T-helper 2 cell treated with Interferon-gamma antibody and Interleukin-4, amounts not matched to agents 5 μg/mL and 100 μg/mL, for 36 hours (primary cell): ENCODE results near the gene MRPS25.

Source experiments
- DNase-seq: peaks from one replicate; pipeline ENCODE4 v3.0.0; 2021; ENCODE audit warnings: low spot score
- H3K27ac Mint-ChIP-seq: one replicate; pipeline ENCODE4 v1.8.0; 2021; ENCODE audit warnings: mild to moderate bottlenecking, mixed read lengths
- H3K27me3 Mint-ChIP-seq: one replicate; pipeline ENCODE4 v1.8.0; 2021; ENCODE audit warnings: low read depth, mixed read lengths
- H3K36me3 Mint-ChIP-seq: one replicate; pipeline ENCODE4 v1.8.0; 2021; ENCODE audit warnings: low read depth, mixed read lengths
- H3K4me1 Mint-ChIP-seq: one replicate; pipeline ENCODE4 v1.8.0; 2021; ENCODE audit warnings: low read depth, mixed read lengths
- H3K4me3 Mint-ChIP-seq: one replicate; pipeline ENCODE4 v1.8.0; 2022; ENCODE audit warnings: mild to moderate bottlenecking, moderate library complexity, mixed read lengths
- H3K9me3 Mint-ChIP-seq: one replicate; pipeline ENCODE4 v1.8.0; 2021; ENCODE audit warnings: mixed read lengths

Gene MRPS25

DNA sequence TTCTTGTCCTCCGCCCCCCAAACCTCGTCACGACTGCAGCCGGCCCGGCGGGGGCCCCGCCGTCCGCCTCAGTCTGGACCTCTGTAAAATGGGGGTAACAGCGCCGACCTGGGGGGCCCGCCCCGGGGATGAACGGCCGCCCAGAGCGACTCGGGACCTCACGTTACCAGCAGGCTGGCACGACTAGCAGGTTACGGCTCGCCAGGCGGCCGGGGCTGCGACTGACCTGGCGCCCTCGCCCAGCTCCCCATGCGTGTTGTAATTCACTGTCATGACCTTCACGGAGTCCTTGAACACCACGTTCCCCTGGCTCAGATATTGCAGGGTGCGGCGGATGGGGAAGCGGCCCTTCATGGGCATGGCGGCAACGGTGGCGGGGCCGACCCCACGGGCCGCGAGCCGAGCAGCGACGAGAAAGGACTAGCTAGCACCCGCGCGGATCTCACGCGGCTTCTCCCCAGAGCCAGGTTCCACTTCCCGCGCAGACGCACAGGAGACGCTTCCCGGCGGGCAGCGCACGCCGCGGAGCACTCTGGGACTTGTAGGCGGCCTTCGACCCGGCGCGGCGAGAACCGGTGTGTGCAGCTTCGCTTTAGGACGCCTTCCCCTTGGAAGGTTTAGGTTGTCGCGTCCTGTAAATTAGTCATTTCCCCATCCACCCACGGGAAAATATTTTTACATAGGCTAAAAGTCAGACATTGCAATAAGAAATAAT is at the start of gene MRPS25:
Gene MRPS25 (minus strand): TSS at position 481 of the 715 bp plus-strand sequence. CDS start 121 bp downstream, at position 360.
- Mint-ChIP-seq H3K9me3 (no peaks in the 10 kb centered on the region), H3K4me1 (peaks cover 18% of the 10 kb centered on the region), H3K4me3 (peak within 1 kb of the TSS; percentile 96), H3K27ac (peak within 1 kb of the TSS; percentile 94), H3K36me3 (peaks cover 9% of the 10 kb centered on the region), H3K27me3 (no peaks in the 10 kb centered on the region)
- peak; percentile 93 for DNase-seq

- no peak for DNase-seq
- Mint-ChIP-seq H3K27ac (no peak overlapping the region), H3K9me3 (no peaks in the 10 kb centered on the region), H3K4me3 (no peak overlapping the region), H3K27me3 (peaks cover 21% of the 10 kb centered on the region), H3K36me3 (no peaks in the 10 kb centered on the region), H3K4me1 (peaks cover 2% of the 10 kb centered on the region)
Measured at GRCh38 chr3:15113884-15114283, 48.8 kb upstream of the MRPS25 start.

DNA sequence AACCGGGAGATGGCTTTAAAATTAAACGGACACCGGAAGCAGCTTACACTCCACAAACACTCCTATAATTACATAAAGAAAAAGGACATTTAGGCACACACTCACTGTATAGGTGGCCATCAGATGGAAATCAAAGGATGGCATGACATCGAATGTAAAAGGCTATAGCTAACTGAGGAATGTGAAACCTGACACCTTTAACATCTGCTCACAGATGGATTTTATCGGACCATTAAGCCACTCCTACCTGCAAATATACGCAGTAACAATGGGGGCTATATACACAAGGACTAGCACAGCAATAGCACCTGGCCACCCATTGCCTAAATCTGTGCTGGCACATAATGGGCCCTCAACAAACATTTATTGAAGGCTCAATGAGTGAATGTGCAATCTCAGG is 48.4 kb upstream of the MRPS25 start:
- Mint-ChIP-seq H3K9me3 (no peaks in the 10 kb centered on the region), H3K27ac (no peak overlapping the region), H3K4me1 (peaks cover under 1% of the 10 kb centered on the region), H3K36me3 (no peaks in the 10 kb centered on the region), H3K4me3 (no peak overlapping the region), H3K27me3 (peaks cover 21% of the 10 kb centered on the region)
- no peak for DNase-seq

GRCh38 chr3:15112011-15112410 is 46.9 kb upstream of the MRPS25 start:
- H3K27ac Mint-ChIP-seq: no peak overlapping the region
- H3K36me3 Mint-ChIP-seq: no peaks in the 10 kb centered on the region
- H3K9me3 Mint-ChIP-seq: no peaks in the 10 kb centered on the region
- no peak for DNase-seq
- H3K4me1 Mint-ChIP-seq: peaks cover 4% of the 10 kb centered on the region
- peaks cover 22% of the 10 kb centered on the region for H3K27me3 Mint-ChIP-seq
- no peak overlapping the region for H3K4me3 Mint-ChIP-seq

DNA sequence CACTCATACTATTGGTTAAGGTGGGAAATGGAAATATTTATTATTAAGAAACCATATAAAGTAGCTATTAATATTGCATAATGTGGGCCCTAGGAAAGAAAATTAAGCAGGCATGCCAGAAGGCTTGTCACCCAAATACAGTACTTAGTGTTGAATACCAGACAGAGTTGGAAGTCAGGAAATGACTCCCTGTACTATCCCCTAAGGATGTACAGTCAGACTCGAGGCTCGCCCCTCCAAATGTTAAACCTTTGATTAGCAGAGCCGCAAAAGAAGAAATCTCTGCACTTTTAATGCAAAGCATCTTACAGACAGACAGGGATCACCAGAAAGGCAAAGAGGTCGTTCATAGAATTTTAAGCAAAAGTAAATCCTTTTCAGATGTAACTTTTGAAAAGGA is 45.1 kb upstream of the MRPS25 start:
- Mint-ChIP-seq H3K27me3 (peaks cover 22% of the 10 kb centered on the region), H3K4me3 (no peak overlapping the region), H3K36me3 (no peaks in the 10 kb centered on the region), H3K9me3 (no peaks in the 10 kb centered on the region), H3K27ac (no peak overlapping the region), H3K4me1 (peaks cover 4% of the 10 kb centered on the region)
- DNase-seq: no peak

- H3K36me3 Mint-ChIP-seq: no peaks in the 10 kb centered on the region
- H3K4me1 Mint-ChIP-seq: peaks cover 4% of the 10 kb centered on the region
- H3K4me3 Mint-ChIP-seq: no peak overlapping the region
- H3K27me3 Mint-ChIP-seq: peaks cover 18% of the 10 kb centered on the region
- no peaks in the 10 kb centered on the region for H3K9me3 Mint-ChIP-seq
- H3K27ac Mint-ChIP-seq: no peak overlapping the region
- no peak for DNase-seq
Measured at GRCh38 chr3:15108869-15109268, 43.8 kb upstream of the MRPS25 start.

GRCh38 chr3:15108082-15108545 is 43.0 kb upstream of the MRPS25 start:
- H3K27ac Mint-ChIP-seq: no peak overlapping the region
- H3K36me3 Mint-ChIP-seq: no peaks in the 10 kb centered on the region
- DNase-seq: peak; percentile 66
- H3K27me3 Mint-ChIP-seq: peaks cover 14% of the 10 kb centered on the region
- no peak overlapping the region for H3K4me3 Mint-ChIP-seq
- H3K4me1 Mint-ChIP-seq: peaks cover 4% of the 10 kb centered on the region
- H3K9me3 Mint-ChIP-seq: no peaks in the 10 kb centered on the region

DNA sequence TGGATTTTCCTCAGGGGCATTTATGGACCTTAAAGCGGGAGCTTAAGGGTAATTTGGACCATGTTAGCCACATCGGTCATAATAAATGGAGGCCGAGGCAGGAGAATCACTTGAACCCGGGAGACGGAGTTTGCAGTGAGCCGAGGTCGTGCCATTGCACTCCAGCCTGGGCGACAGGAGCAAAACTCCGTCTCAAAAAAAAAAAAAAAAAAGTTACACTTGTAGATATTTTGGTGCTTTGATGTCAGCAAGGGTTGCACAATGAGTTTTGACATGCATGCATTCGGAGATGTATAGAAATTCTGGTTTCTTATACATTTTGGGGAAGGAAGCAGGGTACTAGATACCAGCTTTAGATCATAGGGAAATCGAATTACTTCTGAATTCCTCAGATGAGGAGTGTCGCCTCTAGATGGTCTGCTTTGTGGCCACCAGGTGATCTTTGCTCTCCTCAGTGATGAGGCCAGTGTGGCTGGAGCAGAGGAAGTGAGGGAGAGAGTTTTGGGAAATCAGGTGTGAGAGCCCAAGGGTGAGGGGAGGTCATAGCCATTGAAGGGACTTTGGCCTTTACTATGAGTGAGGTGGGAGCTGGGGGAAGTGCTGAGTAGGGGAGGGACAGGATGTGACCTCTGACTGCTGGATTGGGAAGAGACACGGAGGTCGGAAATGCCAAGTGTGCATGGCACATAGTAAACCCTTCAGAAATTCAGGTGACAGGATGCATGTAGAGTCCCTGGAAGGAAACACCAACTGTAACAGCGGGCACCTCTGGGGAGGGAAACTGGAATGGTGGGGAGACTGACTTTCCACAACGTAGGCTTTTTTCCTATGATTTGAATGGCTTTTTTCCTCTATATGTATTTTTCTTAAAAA is 42.2 kb upstream of the MRPS25 start:
- H3K27ac Mint-ChIP-seq: peak overlapping the region; percentile 13
- no peaks in the 10 kb centered on the region for H3K9me3 Mint-ChIP-seq
- H3K4me1 Mint-ChIP-seq: peaks cover 5% of the 10 kb centered on the region
- H3K4me3 Mint-ChIP-seq: no peak overlapping the region
- H3K27me3 Mint-ChIP-seq: peaks cover 13% of the 10 kb centered on the region
- H3K36me3 Mint-ChIP-seq: no peaks in the 10 kb centered on the region
- no peak for DNase-seq

GRCh38 chr3:15102836-15103235 is 37.7 kb upstream of the MRPS25 start:
- Mint-ChIP-seq H3K27ac (no peak overlapping the region), H3K27me3 (peaks cover 2% of the 10 kb centered on the region), H3K9me3 (no peaks in the 10 kb centered on the region), H3K4me1 (peaks cover 13% of the 10 kb centered on the region), H3K4me3 (no peak overlapping the region), H3K36me3 (peaks cover 3% of the 10 kb centered on the region)
- DNase-seq: no peak

DNA sequence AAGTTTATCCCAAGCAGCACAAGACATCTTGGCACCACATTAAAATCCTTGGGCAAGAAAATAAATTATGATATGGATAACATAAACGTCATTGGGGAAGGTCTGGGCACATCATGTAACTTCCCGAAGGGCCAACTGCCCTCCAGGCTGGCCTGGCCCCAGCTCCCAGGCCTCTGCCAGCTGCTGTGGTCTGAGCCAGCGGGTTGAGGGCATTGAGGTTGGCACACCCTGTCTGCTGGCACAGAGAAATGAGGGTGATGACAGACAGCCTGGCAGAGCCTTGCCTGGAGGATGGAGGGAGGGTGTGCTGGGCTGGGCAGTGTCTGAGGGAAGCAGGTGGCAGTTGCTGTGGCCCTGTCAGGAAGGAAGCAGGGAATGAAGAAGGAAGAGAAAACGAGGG is 37.1 kb upstream of the MRPS25 start:
- Mint-ChIP-seq H3K4me1 (peaks cover 16% of the 10 kb centered on the region), H3K36me3 (peaks cover 4% of the 10 kb centered on the region), H3K9me3 (no peaks in the 10 kb centered on the region), H3K4me3 (no peak overlapping the region), H3K27ac (no peak overlapping the region), H3K27me3 (peaks cover 2% of the 10 kb centered on the region)
- DNase-seq: no peak

DNA sequence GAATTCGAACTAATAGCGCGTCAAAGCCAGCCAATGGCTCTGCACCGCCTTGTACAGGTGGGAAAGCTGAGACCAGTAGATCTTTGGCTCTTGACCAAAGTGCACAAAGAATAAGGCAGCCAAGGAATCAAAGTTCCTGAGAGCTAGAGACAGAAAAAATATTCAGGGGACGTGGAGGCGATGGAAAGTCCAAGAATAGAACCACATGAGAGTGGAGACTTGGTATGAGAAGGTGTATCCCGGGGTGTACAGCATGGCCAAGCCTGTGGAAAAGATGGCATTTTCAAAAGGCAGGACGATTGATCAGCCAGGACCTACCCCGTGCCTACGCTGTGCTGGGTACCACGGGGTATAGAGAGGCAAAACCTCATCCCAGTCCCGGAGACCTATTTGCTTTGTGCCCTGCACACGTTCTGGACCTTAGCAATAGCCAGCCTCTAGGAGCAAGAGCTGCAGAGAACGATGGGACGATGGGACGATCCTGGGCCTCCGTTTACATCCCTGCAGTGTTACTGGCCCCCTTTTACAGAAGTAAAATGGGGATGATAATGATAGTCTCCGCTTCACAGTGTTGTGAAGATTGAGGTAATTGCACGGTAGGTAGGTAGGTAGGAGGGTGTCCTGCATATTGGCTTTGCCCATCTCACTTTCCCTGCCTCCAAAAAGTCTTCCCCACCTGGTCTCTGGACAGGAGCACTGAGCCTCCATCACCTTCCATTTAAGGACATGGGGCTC is 34.4 kb upstream of the MRPS25 start:
- H3K36me3 Mint-ChIP-seq: peaks cover 20% of the 10 kb centered on the region
- no peaks in the 10 kb centered on the region for H3K9me3 Mint-ChIP-seq
- no peaks in the 10 kb centered on the region for H3K27me3 Mint-ChIP-seq
- peak overlapping the region; percentile 94 for H3K27ac Mint-ChIP-seq
- H3K4me1 Mint-ChIP-seq: peaks cover 20% of the 10 kb centered on the region
- H3K4me3 Mint-ChIP-seq: peak overlapping the region; percentile 87
- DNase-seq: peak; percentile 23

- Mint-ChIP-seq H3K4me3 (peak within 1 kb of the TSS; percentile 87), H3K27ac (peak within 1 kb of the TSS; percentile 94), H3K4me1 (peaks cover 20% of the 10 kb centered on the region), H3K27me3 (no peaks in the 10 kb centered on the region), H3K36me3 (peaks cover 25% of the 10 kb centered on the region), H3K9me3 (no peaks in the 10 kb centered on the region)
- DNase-seq: peak; percentile 97
Measured at GRCh38 chr3:15098503-15099363, 33.6 kb upstream of the MRPS25 start, which contains the start of gene RBSN. RBSN (minus strand) TSS chr3:15099148; CDS start chr3:15096120, 3,028 bp downstream.

GRCh38 chr3:15097891-15098290 is 32.8 kb upstream of the MRPS25 start:
- DNase-seq: peak; percentile 38
- H3K36me3 Mint-ChIP-seq: peaks cover 25% of the 10 kb centered on the region
- H3K9me3 Mint-ChIP-seq: no peaks in the 10 kb centered on the region
- H3K27ac Mint-ChIP-seq: peak overlapping the region; percentile 94
- no peaks in the 10 kb centered on the region for H3K27me3 Mint-ChIP-seq
- peaks cover 20% of the 10 kb centered on the region for H3K4me1 Mint-ChIP-seq
- peak overlapping the region; percentile 87 for H3K4me3 Mint-ChIP-seq
